Measurements from ENCODE around the gene AMDHD2.
A peak's percentile ranks its signal among the peaks of the same experiment; 100 is the strongest.
"Not testable (repeated sequence)": the region's sequence is repeated elsewhere in the genome, so short reads cannot be mapped to it uniquely, and the experiment has no call there.

Gene AMDHD2

GRCh38 chr16:2518823-2519710 is 1.1 kb upstream of the AMDHD2 start:
- DNase-seq: no peak

GRCh38 chr16:2519711-2520080 is 475 bp upstream of the AMDHD2 start:
- DNase-seq: no peak

DNA sequence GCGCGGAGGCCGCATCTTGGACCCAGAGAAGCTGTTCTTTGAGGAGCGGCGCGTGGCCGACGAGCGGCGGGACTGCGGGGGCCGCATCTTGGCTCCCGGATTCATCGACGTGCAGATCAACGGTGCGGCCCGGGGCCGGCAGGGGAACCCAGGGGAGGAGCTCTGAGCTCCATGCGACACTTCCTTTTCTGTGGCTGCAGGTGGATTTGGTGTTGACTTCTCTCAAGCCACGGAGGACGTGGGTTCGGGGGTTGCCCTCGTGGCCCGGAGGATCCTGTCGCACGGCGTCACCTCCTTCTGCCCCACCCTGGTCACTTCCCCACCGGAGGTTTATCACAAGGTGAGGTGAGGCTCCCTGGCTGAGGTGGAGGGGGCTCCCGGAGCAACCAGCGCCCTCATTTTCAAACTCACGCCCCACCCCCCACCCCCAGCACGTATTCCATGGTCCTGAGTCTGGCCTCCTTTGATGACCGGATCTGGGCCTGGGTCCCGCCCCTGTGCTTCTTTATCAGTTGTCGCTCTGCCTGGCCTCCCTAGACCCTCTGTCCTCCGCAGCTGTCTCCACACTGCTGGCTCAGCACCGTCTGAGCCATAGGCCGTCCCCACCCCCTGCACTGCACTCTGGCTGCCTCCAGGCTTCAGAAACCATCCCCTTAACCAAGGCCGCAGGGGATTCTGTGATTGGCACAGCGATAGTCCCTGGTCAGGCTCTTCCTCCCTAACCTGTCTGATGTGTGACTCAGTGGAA is 787 bp downstream of the AMDHD2 start:
- no peak for DNase-seq

DNA sequence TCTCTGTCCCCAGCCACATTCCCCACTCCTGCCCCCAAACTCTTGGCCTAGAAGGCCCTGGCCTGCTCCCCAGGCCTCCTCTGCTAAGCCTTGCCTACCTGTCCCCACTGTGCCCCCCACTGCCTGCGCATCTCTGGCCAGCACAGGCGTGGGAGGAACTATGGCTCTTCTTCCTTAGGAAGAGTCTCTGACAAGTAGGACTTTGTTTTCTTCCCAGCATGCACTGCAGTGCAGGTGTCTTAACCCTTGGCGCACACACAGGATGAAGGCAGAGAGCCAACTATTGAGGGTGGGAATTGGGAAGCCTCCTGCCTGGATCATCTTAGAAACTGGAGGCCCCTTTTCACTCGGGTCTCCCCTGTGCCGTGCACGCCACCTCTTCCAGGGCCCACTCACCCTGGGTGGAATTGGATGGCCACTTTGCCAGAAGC is 3.6 kb downstream of the AMDHD2 start:
- no peak for DNase-seq

DNA sequence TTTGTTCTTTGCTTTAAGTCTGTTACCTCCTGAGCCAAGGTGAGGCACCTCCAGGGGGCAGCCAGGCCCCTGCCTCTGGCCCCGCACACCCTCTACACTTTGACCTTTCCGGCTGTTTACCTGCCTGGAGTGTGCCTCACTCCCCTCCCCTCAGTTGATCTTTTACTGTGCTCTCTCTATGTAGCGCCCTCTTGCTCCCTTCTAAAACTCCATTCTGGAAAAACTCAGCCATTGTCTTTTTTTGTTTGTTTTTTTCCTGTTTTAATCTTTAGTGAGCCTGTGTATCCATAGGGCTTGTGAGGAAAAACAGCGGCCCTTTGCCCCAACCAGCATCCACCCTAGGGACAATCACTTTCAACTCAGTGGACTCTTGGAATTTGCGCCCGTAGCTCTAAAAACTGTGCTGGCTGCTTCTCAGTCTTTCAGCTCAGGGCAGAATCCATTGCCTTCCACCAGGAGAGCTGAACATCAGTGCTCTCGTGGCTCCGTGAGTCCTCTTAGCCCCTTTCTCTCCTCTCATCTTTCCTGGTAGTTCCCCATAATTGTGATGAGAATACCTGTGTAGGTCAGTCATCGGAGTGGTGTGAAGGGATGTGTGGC is 4.3 kb downstream of the AMDHD2 start:
- no peak for DNase-seq

DNA sequence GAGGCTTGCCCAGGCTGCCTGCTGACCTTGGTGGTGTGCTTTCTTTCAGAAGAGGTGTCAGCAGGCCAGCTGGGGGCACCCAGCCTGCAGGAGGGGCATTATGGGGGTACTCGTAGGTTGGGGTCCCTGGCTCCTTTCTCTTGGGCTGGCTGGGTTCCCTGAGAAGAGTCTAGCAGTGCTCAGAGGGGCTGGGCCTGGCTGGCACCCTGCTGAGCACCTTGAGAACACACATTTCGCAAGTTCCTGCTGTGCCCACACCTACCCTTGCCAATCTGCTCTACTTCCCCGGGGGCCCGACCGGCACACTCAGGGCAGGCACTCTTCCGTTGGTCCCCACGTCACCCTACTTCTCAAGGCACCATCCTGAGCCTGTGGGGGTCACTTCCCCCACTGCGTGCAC is 6.0 kb downstream of the AMDHD2 start:
- DNase-seq: no peak

GRCh38 chr16:2527071-2527783 is 7.1 kb downstream of the AMDHD2 start:
- DNase-seq: no peak

DNA sequence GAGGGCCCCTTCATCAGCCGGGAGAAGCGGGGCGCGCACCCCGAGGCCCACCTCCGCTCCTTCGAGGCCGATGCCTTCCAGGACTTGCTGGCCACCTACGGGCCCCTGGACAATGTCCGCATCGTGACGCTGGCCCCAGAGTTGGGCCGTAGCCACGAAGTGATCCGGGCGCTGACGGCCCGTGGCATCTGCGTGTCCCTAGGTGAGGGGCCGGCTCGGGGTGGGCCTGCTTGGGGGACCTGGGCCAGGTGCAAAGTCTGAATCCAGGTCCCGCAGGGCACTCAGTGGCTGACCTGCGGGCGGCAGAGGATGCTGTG is 7.6 kb downstream of the AMDHD2 start:
- DNase-seq: no peak

GRCh38 chr16:2528161-2529060 is 8.2 kb downstream of the AMDHD2 start:
- DNase-seq: no peak

- no peak for DNase-seq
Measured at GRCh38 chr16:2529061-2529931, 9.1 kb downstream of the AMDHD2 start.

- DNase-seq: no peak
Measured at GRCh38 chr16:2529961-2530628, 9.9 kb downstream of the AMDHD2 start.

- DNase-seq: no peak
Measured at GRCh38 chr16:2530629-2531318, 10.6 kb downstream of the AMDHD2 start.

DNA sequence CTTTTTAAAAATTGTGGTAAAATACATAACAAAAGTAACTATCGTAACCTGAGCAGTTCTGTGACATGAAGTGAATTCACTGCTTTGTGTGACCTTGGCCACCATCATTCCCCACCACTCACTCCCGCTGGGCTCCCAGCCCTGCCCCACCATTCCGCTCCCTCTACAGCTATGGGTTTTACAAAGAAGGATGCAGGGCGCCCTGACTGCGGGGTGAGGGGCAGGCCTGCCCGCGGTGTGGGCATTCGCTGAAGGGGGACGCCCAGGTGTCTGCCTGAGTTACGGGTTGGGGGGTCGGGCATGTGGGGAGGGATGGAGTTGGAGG is 11.2 kb downstream of the AMDHD2 start, which contains the start of gene CEMP1:
Gene CEMP1, minus strand, starts transcription at position 38 of the 325 bp plus-strand sequence. CDS start 335 bp downstream, outside the sequence.
- no peak for DNase-seq

- DNase-seq: peak; percentile 97
Measured at GRCh38 chr16:2531696-2532493, 11.7 kb downstream of the AMDHD2 start.

DNA sequence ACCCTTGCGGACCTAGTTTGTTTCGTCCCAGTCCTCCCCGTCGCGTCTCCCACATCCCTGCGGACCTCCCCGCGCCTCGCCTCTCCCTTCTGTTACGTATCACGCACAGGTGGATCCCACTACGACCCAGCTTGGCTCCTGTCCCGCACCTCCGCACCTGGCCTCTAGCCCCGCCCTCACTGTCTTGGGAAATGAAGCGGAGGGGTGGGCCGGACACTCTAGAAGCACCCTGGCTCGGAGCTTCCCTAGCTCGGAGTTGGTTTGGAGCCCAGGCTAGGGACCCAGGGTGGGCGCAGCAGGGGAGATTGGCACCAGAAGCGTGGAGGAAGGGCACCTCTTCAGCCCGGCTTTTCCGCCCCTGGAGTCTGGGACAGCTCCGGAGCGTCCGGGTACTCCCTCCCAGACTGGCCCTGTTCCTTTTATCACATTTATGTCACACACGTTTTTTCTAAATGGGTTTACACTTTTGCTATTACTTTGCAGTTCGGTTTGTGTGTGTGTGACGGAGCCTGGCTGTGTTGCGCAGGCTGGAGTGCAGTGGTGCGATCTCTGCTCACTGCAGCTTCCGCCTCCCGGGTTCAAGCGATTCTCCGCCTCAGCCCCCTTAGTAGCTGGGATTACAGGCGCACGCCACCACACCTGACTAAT is 12.4 kb downstream of the AMDHD2 start:
- peak; percentile 38 for DNase-seq

DNA sequence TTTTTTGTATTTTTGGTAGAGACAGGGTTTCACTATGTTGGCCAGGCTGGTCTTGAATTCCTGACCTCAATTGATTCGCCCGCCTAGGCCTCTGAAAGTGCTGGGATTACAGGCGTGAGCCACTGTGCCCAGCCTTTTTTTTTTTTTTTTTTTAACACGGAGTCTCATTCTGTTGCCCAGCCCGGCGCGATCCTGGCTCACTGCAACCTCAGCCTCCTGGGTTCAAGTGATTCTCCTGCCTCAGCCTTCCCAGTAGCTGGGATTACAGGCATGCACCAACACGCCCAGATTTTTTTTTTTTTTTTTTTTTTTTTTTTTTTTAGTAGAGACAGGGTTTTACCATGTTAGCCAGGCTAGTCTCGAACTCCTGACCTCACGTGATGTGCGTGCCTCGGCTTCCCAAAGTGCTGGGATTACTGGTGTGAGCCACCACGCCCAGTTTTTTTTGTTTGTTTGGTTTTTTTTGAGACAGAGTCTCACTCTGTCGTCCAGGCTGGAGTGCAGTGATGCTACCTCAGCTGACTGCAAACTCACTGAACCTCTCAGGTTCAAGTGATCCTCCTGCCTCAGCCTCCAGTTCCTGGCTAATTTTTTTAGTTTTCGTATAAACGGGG is 13.1 kb downstream of the AMDHD2 start:
- not testable (repeated sequence) for DNase-seq

GRCh38 chr16:2533912-2534311 is 13.7 kb downstream of the AMDHD2 start:
- no peak for DNase-seq

- not testable (repeated sequence) for DNase-seq
Measured at GRCh38 chr16:2534335-2534734, 14.2 kb downstream of the AMDHD2 start.
